ENCODE measurements around the gene RNF26.

DNA sequence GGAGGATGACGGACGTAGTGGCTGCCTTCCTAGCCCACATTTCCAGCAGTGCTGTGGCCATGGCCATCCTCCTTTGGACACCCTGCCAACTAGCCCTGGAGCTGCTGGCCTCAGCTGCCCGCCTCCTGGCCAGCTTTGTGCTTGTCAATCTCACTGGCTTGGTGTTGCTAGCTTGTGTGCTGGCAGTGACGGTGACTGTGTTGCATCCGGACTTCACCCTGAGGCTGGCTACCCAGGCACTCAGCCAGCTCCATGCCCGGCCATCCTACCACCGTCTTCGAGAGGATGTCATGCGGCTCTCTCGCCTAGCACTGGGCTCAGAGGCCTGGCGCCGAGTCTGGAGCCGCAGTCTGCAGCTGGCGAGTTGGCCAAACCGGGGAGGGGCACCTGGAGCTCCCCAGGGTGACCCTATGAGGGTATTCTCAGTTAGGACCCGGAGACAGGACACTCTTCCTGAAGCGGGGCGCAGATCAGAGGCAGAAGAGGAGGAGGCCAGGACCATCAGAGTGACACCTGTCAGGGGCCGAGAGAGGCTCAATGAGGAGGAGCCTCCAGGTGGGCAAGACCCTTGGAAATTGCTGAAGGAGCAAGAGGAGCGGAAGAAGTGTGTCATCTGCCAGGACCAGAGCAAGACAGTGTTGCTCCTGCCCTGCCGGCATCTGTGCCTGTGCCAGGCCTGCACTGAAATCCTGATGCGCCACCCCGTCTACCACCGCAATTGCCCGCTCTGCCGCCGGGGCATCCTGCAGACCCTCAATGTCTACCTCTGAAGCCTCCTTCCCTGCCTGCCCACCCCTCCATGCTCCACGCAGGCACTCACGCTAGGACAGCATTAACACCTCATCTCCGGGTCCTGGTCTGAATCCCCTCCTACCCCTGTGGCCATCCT lies 1.6 kb downstream of the RNF26 start:
- TF ChIP-seq, protein P1, sequence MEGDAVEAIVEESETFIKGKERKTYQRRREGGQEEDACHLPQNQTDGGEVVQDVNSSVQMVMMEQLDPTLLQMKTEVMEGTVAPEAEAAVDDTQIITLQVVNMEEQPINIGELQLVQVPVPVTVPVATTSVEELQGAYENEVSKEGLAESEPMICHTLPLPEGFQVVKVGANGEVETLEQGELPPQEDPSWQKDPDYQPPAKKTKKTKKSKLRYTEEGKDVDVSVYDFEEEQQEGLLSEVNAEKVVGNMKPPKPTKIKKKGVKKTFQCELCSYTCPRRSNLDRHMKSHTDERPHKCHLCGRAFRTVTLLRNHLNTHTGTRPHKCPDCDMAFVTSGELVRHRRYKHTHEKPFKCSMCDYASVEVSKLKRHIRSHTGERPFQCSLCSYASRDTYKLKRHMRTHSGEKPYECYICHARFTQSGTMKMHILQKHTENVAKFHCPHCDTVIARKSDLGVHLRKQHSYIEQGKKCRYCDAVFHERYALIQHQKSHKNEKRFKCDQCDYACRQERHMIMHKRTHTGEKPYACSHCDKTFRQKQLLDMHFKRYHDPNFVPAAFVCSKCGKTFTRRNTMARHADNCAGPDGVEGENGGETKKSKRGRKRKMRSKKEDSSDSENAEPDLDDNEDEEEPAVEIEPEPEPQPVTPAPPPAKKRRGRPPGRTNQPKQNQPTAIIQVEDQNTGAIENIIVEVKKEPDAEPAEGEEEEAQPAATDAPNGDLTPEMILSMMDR (IDR thresholded peaks at IDR 0.05; ENCODE audit: low read length): no peak
- no peak for TF ChIP-seq EZH2 (IDR thresholded peaks at IDR 0.05; ENCODE audit: borderline replicate concordance, low read length)

Data from OCI-LY1 (cell line).